GM18907 (cell line): ENCODE data around the gene NEURL1B.
A peak's percentile ranks its signal among the peaks of the same experiment; 100 is the strongest.
"Not testable (repeated sequence)": the region's sequence is repeated elsewhere in the genome, so short reads cannot be mapped to it uniquely, and the experiment has no call there.

Source experiments
- ATAC-seq: cut with Tn5 transposase; IDR thresholded peaks from one replicate; pipeline ENCODE4 v1.9.1; 2021; ENCODE audit warnings: mild to moderate bottlenecking, moderate library complexity; ENCODE audit not compliant: unreplicated experiment

The NEURL1B gene, protein sequence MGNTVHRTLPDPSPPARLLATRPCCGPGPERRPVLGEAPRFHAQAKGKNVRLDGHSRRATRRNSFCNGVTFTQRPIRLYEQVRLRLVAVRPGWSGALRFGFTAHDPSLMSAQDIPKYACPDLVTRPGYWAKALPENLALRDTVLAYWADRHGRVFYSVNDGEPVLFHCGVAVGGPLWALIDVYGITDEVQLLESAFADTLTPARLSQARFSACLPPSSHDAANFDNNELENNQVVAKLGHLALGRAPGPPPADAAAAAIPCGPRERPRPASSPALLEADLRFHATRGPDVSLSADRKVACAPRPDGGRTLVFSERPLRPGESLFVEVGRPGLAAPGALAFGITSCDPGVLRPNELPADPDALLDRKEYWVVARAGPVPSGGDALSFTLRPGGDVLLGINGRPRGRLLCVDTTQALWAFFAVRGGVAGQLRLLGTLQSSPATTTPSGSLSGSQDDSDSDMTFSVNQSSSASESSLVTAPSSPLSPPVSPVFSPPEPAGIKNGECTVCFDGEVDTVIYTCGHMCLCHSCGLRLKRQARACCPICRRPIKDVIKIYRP

DNA sequence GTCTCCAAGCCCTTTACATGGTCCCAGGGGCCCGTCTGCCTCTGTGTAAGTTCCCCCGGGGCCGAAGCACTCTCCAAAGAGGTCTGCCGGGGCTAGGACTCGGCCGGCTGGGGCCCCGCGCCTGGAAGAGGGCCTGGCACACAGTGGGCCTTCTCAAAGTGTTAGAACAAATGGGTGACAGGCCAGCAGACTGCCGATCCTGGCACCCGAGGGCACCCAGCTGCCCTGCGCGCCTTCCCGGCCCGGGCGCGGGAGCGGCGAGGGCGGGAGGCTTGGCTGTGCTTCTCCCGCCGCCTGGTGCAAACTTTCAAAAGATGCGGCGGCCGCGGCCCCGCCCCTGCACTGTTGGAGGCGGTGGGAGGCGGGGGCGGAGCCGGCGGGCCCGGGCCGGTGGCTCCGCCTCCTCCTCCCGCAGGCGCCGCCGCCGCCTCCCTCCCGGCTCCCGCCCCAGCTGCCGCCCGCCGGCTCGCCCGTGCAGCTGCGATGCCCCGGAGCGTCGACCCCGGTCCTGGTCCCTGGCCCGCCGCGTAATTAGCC, at the start of gene NEURL1B:
TSS of gene NEURL1B (plus strand) at position 442 of the 537 bp plus-strand sequence. CDS start 144 bp downstream, outside the sequence.
- peak; percentile 62 for ATAC-seq

DNA sequence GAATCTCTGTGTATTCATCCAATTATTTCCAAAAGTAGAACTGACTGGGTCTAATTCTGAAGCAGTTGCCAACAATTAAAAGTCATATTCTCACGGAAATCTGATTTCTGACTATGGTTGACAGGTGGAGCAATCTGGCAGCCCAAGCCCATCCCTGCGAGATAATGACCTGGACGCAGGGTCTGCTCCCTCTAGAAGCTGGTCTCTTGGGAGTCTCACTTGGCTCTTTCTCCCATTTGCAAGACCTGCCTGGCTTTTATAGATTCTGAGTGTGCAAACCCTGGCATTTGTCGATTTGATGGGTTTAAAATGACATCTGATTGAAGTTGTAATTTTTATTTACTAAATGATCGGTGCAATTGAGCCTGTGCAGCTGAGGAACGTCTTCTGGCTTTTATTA, 49.4 kb upstream of the NEURL1B start:
- ATAC-seq: no peak

DNA sequence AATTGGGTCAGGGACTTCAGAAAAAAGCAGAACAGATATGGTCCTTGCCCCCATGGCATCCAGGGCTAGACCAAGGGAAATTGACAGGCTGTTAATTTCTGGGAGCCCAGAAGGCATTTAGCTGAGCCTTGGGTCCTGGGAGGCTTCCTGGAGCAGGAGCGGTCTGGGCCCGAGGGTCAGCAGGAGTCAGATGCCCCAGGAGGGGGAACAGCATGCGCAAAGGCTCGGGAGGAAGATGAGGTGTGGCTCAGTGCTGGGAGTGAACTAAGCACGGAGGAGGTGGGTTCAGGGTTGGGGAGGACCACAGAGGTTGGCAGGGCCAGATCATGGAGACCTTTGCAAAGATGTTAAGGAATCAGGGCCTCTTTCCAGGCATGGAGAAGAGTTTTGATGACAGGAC, 48.2 kb upstream of the NEURL1B start:
- no peak for ATAC-seq

DNA sequence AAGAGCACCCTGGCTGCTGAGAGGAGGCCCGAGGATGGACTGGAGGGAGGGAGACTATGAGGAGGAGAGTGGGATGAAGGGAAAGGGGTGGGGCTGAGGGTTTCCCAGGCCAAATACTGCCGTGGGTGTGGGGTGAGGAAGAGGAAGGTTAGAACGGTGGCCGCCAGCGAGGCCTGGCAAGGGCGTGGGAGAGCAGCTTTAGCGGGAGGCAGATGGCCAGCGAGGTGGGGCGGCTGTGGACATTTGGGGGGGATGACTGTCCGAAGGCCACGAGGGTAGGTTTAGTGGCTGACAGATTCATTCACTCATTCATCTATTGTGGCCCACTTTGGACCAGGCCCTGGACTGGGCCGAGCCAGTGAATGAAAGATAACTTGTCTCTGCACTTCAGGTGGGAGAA, 47.8 kb upstream of the NEURL1B start:
- ATAC-seq: no peak

DNA sequence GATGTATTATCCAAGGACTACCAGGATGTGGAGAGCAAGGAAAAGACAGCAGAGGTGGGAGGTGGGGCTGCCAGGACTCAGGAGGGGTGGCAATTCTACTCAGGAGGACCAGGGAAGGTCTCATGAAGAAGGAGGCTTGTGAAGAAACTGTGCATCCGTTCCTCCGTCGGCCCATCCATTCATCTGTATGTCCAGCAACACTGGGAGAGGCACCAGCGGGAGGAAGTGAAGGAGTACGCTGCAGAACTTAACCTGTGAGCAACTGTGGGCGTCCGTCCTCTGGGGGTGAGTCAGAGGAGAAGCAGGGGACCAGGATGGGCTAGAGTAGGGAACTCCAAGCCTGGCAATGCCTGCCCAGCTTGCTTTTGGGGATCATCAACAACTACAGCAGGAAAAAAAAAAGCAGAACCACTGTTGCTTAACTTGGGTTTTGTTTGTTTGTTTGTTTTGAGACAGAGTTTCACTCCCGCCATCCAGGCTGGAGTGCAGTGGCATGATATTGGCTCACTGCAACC, 47.3 kb upstream of the NEURL1B start:
- ATAC-seq: no peak

DNA sequence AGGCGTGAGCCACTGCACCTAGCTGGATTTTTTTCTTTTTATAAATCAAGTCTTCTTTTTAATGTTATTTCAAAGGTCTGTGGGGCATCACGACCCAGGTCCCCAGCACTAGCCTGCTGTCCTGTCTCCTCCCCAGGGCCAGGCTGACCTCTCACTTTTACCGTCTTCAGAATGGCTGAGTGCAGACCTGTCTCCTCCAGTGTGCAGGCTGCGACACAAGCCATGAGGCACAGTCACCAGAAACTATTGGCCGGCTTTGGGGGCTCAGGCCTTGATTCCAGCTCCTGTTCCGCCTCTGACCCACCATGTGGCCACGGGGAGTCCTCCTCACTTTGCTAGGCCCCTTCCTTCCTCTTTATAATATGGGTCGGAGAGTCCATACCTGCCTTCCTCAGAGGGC, 46.6 kb upstream of the NEURL1B start:
- no peak for ATAC-seq

DNA sequence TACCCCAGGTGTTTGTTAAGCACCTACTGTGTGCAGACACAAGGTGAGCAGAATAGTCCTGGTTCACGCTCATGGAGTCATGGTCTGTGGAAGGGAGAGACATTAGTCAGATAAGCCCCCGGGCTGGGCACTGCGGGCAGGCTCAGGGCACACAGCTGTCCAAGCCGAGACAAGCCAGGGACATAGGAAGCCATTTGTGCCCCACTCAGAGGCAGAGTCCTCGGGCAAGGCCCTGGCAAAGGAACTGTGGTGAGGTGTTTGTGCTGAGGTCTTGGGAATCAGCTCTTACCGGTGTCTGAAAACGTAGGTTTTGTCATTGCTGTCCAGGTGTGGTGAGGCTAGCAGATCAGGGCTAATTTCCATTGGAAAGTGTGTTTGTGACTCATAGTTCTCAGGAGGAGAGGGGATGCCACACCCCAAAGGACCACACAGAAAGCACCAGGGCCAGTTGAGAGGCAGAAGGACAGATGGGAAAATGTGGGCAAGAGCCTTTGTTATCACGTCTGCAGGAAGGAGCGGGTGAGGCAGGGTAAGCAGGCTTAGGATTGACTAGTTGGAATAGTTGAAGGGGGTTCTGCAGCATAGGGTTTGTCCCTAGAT, 46.1 kb upstream of the NEURL1B start:
- ATAC-seq: no peak

DNA sequence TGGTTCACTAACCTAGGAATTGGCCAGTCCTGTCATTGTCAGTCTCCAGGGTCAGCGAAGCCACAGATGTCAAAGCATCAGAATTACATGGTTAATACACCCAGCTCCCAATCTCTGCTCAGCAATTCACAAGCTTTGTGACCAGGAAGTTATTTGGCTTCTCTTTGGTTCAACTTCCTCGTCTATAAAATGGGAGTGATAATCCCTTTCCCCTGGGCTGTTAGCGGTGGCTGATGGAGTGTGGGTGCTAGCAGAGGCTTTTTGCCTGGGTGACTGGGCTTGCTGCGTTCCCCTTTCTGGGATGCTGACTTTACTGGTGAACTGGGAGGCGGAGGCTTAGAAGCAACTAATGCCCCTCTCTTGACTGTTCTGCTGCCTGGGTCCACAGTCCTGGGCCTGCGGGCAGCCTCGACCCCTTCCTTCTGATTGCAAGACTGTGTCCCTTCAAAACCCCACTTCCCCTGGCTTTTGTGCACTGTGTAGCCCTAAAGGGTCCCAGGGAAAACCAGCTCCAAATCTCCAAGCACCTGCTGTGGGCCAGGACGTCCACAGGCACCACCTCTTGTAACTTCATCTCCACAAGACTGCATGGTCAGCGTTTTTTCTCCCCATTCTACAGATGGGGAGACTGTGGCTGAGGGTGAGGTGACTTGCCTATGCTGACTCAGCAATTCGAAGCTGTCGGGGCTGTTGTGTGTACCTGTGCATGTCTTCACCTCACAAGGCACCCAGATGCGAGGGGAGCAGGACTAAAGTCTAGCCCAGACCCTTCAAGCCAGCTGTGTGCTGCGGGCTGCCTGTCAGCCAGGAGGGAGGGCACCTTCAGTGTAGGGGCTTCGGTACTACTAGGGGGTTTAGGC, 45.2 kb upstream of the NEURL1B start:
- no peak for ATAC-seq

DNA sequence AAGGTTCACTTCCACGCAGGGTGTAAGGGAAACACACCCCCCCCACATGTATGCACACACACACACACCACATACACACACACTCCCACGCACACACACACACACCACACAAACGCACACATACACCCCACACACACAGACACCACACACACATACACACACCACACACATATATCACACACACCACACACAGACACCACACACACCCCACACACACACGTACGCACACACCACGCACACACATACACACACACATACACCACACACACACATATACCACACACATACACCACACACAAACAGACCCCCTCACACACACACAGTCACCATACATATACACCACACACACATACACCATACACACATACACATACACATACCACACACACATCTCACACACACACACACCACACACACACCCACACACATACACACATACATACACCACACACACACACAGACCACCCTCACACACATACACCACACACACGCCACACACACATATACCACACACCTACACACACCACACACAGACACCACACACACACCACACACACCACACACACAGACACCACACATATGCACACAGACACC, 44.3 kb upstream of the NEURL1B start:
- ATAC-seq: no peak

DNA sequence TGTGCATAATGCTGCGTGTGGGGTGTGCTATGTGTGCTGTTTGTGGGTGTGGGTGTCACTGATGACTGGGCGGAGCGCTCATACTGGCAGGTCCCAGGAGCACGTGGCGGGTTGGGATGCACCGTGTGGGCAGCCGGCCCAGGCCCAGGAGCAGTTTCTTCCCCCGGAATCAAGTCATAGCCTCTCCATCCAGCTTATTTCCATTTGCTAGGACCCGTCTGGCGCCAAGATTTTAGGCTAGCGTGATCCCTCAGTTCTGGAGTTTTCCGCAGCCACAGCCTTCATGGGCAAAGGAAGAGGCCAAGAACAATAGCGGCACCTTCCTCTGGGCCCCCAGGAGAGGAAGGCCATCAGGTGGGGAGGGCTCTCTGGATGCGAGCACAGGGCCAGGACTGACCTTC, 43.3 kb upstream of the NEURL1B start:
- no peak for ATAC-seq

DNA sequence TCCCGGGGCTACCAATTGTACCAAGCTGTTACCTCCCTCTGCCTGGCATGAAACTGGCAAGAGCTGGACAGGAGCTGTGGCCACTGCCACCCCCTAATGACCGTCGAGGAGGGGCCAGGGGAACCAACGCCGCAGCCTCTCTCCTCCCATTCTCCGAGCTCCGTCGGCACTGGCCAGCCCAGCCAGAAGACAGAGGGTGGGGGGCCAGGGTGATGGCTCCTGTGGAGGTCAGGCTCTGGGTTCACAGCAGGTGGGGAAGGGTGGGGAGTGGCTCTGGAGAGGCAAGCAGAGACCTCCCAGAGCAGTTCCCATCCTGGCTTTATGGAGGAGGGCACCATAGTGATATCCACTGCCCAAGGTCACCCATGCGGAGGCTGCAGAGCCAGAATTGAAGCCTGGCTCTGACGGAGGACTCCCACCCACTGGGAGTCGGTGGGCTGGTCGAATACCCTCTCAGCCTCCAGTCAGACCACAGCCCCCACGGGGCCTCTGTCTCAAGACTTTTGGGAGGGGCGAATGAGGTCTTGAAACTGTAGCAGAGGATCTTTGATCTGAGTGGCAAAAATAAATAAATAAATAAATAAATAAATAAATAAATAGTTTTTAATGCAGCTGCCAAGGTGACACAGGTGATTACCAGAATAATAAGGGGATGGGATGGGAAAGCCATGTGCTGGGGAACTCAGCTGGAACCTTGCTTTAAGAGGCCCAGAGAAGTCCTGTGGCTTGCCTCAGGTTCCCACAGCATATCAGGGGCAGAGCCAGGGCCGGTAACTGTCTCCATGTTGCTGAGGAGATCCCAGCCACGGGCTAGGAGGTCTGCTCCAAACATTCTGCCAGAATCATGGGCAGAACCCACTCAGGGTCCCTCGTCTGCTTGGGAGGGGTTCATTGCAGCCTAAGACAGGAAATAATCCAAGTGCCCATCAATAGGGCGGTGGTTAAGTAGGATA, 42.5 kb upstream of the NEURL1B start:
- ATAC-seq: no peak

DNA sequence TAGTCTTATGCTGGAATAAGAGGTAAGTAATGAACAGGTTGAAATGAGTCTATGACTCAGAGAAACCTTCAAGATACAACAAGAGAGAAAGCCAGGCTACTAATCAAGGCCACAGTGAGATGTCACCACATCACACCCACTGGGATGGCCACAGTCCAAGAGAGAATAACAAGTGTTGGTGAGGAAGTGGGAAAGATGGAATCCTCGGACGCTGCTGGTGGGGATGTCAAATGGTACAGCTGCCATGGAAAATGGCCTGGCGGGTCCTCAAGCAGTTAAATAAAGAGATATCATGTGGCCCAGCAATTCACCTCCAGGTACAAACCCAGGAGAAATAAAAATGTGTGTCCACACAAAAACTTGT, 41.9 kb upstream of the NEURL1B start:
- no peak for ATAC-seq

DNA sequence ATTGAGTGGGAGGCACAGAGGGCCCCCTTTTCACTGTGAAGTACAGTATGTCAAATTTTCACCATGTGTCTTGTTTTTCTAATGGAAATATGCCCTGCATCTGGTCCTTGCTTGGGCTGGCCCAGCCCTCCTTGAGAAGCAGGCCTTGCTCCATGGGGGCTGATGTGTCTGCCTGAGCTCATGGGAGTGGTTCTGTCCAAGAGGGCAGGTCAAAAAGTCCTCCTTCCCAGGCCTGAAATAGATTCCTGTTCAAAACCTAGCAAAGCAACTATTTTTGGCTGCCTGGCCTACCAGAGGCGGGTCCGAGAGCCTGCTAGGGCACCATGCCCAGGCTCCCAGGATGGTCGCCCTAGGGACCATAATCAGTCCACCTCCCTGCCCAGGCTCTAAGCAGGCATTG, 40.5 kb upstream of the NEURL1B start:
- ATAC-seq: no peak

DNA sequence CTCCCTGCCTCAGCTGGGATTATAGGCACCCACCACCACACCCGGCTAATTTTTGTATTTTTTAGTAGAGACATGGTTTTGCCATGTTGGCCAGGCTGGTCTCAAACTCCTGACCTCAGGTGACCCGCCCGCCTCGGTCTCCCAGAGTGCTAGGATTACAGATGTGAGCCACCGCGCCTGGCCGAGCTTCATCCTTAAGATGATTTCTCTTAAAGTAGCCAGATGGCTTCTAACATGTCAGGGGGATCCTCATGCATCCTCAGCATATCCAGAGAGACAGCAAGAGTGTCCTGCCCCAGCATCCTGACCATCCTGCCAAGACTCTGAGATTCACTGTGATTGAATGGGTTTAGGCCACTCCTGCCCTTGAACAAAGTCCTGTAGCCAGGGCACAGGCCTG, 39.5 kb upstream of the NEURL1B start:
- ATAC-seq: not testable (repeated sequence)

DNA sequence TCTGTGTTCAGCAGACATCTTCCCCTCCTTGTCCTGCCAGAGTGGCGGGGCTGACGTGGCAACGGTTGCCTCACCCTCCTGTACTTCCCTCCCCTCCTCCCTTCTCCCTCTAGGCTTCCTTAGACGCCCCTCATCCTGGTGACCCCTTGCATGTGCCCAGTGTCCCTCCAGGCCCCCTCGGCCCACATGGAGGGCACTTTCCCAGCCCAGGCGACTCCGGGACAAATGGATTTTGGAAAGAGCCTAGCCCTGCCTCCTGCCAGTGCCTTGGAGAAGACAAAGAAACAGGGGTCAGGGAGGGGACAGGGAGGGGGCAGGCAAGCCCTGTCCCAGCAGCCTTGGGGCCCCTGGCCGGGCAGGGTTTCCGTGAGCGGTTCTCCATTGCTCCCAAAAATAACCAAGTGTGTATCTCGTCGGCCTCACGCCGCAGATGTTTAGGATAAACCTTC, 38.3 kb upstream of the NEURL1B start:
- no peak for ATAC-seq

DNA sequence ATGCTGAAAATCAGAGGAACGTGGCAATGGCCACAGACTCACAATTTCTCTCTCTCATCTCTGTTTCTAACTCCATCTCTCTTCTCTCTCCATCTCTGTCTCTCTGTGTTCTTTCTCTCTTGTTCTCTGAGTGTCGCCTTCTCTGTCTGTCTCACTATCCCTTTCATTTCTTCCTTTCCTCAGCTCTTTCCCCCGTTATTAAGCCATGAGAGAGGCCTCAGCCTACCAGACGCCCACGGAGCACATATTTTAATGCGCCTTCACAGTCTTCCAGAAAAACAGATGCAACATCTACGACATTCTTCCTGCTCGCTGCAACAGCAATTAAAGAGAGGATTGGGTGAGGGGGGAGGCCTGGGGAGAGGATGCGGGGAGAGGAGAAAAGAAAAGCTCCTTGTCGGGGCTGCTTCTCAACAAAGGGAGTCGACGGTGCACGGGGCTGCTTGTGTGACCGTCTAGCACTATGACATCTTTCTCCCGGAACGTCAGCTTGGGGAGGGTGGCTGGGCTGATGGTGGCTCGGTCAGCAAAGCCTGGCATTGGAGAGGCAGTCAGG, 37.7 kb upstream of the NEURL1B start:
- no peak for ATAC-seq

DNA sequence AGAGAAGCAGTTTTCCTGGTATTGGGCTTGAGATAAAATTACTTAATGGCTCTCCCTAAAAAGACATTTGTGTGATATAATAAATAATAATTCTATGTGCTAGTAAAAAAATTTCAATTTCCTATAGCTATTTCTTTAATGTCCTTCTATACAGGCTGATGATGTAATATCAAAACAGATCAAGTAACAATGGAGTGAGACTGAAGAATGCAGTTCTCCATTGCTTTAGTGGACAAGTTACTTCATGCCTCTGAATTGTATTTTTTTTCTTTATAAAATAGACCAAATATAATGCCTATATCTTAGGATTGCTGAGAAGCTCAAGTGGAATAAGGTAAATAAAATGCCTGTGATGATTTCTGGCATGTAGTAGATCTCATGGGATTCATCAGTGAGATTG, 35.6 kb upstream of the NEURL1B start:
- no peak for ATAC-seq

DNA sequence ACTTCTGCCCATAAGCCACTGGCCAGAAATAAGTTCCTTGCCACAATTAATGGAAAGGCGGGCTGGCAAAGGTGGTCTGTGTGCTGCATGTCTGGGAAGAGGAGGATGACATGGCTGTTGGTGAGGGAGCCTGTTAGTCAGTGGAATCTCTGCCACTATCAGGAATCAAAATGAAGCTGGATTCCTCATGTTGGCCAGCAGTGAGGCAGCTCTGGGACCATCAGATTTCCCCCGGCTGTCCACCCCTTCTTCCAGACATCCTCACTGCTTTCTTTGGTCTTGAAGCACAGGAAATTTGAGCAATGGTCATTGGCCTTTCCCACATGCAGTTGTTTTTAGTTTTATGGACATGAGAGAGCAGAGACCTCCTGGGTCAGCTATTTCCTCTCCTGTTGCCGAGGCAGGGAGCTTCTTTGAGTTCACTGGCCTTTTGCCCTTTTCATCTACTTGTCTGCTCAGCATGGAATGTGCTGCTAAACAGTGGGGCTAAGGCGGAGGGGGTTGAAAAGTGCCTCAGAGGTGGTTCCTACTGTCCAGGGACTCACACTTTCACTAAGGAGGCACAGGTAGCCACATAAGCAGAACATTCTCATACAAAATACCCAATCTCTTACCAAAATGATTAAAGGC, 34.8 kb upstream of the NEURL1B start:
- no peak for ATAC-seq
